CD14-positive monocyte (primary cell): ENCODE data around the gene NTRK1. TPM values are rescaled to one million over a fixed set of nuclear protein-coding genes. Genes with fewer than 3 reads are reported as not detected.
A peak's percentile ranks its signal among the peaks of the same experiment; 100 is the strongest.
"Not testable (repeated sequence)": the region's sequence is repeated elsewhere in the genome, so short reads cannot be mapped to it uniquely, and the experiment has no call there.

Source experiments
- DNase-seq, 3 donors: peaks; one replicate each; pipeline ENCODE4 v3.0.0-alpha.2; 2011 to 2022
- H2AFZ ChIP-seq: 2 replicates; pipeline ENCODE4 v1.6.0; 2012; ENCODE audit warnings: mild to moderate bottlenecking, low read depth, low read length, inconsistent platforms; ENCODE audit not compliant: insufficient read depth, poor library complexity, severe bottlenecking
- H3K27ac ChIP-seq, 2 donors: 1 replicate in 1 of 2; 2 replicates in 1 of 2; pipeline ENCODE4 v1.5.1; 2012 to 2013; ENCODE audit warnings: low read length in 2 of 2, control low read depth in 1 of 2, inconsistent platforms in 1 of 2, low read depth in 1 of 2, mild to moderate bottlenecking in 1 of 2
- H3K27me3 ChIP-seq, 2 donors: one replicate each; pipeline versions ENCODE4 v1.6.0 to v1.6.1; 2011 to 2013; ENCODE audit warnings: low read length in 2 of 2; ENCODE audit not compliant: control insufficient read depth in 2 of 2, insufficient read depth in 2 of 2
- H3K36me3 ChIP-seq, 2 donors: replicated peaks in 1 of 2; 1 replicate in 1 of 2; 2 replicates in 1 of 2; pipeline versions ENCODE4 v1.5.1 to v1.6.1; 2012 to 2013; ENCODE audit warnings: low read length in 2 of 2, control low read depth in 1 of 2, inconsistent platforms in 1 of 2, mild to moderate bottlenecking in 1 of 2; ENCODE audit not compliant: insufficient read depth in 2 of 2, control insufficient read depth in 1 of 2
- H3K4me1 ChIP-seq, 2 donors: 1 replicate in 1 of 2; 2 replicates in 1 of 2; pipeline versions ENCODE4 v1.5.1 to v1.6.1; 2012 to 2013; ENCODE audit warnings: low read length in 2 of 2, control low read depth in 1 of 2, inconsistent platforms in 1 of 2, mild to moderate bottlenecking in 1 of 2, moderate library complexity in 1 of 2; ENCODE audit not compliant: insufficient read depth in 2 of 2, control insufficient read depth in 1 of 2
- H3K4me2 ChIP-seq: replicated peaks from 2 replicates; pipeline ENCODE3; 2012; ENCODE audit warnings: low read length, moderate library complexity, mild to moderate bottlenecking; ENCODE audit not compliant: poor library complexity, severe bottlenecking; ENCODE audit errors: extremely low read depth
- H3K4me3 ChIP-seq, 3 experiments: fragments of 200-600 bp in 1 of 3; sonication (generic) in 1 of 3; replicated peaks in 1 of 3; 1 replicate in 2 of 3; 2 replicates in 1 of 3; pipeline ENCODE4 v1.5.1; 2011 to 2013; ENCODE audit warnings: low read length in 3 of 3, mild to moderate bottlenecking in 3 of 3, control low read depth in 2 of 3, low read depth in 2 of 3, inconsistent platforms in 1 of 3, moderate library complexity in 1 of 3
- H3K79me2 ChIP-seq: 2 replicates; pipeline ENCODE4 v1.6.0; 2012; ENCODE audit warnings: mild to moderate bottlenecking, control low read depth, inconsistent platforms, low read length, moderate library complexity; ENCODE audit not compliant: insufficient read depth
- H3K9ac ChIP-seq: 2 replicates; pipeline ENCODE4 v1.6.0; 2017; ENCODE audit warnings: low read length, mild to moderate bottlenecking; ENCODE audit not compliant: insufficient read depth, poor library complexity, severe bottlenecking
- H3K9me3 ChIP-seq, 2 donors: replicated peaks in 1 of 2; 1 replicate in 1 of 2; 2 replicates in 1 of 2; pipeline versions ENCODE4 v1.5.1 to v1.6.1; 2012 to 2013; ENCODE audit warnings: low read length in 2 of 2, control low read depth in 1 of 2; ENCODE audit not compliant: control insufficient read depth in 1 of 2, insufficient read depth in 1 of 2
- H4K20me1 ChIP-seq: 2 replicates; pipeline ENCODE4 v1.6.0; 2012; ENCODE audit warnings: mild to moderate bottlenecking, low read length, control low read depth, moderate library complexity; ENCODE audit not compliant: insufficient read depth
- H3K27ac Mint-ChIP-seq, 7 donors: one replicate each; pipeline ENCODE4 v1.8.0; 2020; ENCODE audit warnings: mild to moderate bottlenecking in 7 of 7, mixed read lengths in 7 of 7, moderate library complexity in 6 of 7, inconsistent platforms in 2 of 7
- H3K27me3 Mint-ChIP-seq, 3 donors: one replicate each; pipeline ENCODE4 v1.8.0; 2021 to 2022; ENCODE audit warnings: low read depth in 3 of 3, mild to moderate bottlenecking in 3 of 3, mixed read lengths in 3 of 3, moderate library complexity in 3 of 3, inconsistent platforms in 1 of 3
- H3K36me3 Mint-ChIP-seq, 2 donors: one replicate each; pipeline ENCODE4 v1.8.0; 2020; ENCODE audit warnings: mixed read lengths in 2 of 2, inconsistent platforms in 1 of 2, mild to moderate bottlenecking in 1 of 2
- H3K4me1 Mint-ChIP-seq: one replicate; pipeline ENCODE4 v1.8.0; 2020; ENCODE audit warnings: mild to moderate bottlenecking, mixed read lengths
- H3K4me3 Mint-ChIP-seq, 2 donors: one replicate each; pipeline ENCODE4 v1.8.0; 2020; ENCODE audit warnings: mild to moderate bottlenecking in 2 of 2, mixed read lengths in 2 of 2, moderate library complexity in 1 of 2
- H3K9me3 Mint-ChIP-seq, 7 donors: one replicate each; pipeline ENCODE4 v1.8.0; 2020 to 2022; ENCODE audit warnings: mixed read lengths in 7 of 7, mild to moderate bottlenecking in 6 of 7, moderate library complexity in 6 of 7, inconsistent platforms in 2 of 7
- WGBS: methylation state at CpG from one replicate; pipeline ENCODE4 v1.1.5; 2013; ENCODE audit warnings: missing lambda C conversion rate; ENCODE audit not compliant: insufficient coverage; 5-methylcytosine and 5-hydroxymethylcytosine counted together
- intact Hi-C, 2 donors: fragments of 100-400 bp; cut with micrococcal nuclease; formaldehyde crosslinking; loops; one replicate each; pipeline versions ENCODE4 v1.15.0 to v1.15.1; 2023
- polyA plus RNA-seq, 3 donors: library from polyadenylated mRNA; depleted of rRNA in 1 of 3; unstranded in 2 of 3; stranded (reverse) in 1 of 3; fragments of 300-500 nt in 2 of 3; fragments of >200 nt in 1 of 3; fragmentation: Illumina TruSeq in 2 of 3; gene quantifications; 1 replicate in 2 of 3; 2 replicates in 1 of 3; pipeline ENCODE4 v1.2.3, GENCODE V29; 2012 to 2021
- TF ChIP-seq, protein P1 (sequence below): fragments of 200-600 bp; IDR thresholded peaks from one replicate; pipeline ENCODE4 v1.8.0; 2022; ENCODE audit warnings: antibody characterized with exemption, mild to moderate bottlenecking

NTRK1 gene
- polyA plus RNA-seq, 3 donors = 0.03 TPM; not detected in 2

DNA sequence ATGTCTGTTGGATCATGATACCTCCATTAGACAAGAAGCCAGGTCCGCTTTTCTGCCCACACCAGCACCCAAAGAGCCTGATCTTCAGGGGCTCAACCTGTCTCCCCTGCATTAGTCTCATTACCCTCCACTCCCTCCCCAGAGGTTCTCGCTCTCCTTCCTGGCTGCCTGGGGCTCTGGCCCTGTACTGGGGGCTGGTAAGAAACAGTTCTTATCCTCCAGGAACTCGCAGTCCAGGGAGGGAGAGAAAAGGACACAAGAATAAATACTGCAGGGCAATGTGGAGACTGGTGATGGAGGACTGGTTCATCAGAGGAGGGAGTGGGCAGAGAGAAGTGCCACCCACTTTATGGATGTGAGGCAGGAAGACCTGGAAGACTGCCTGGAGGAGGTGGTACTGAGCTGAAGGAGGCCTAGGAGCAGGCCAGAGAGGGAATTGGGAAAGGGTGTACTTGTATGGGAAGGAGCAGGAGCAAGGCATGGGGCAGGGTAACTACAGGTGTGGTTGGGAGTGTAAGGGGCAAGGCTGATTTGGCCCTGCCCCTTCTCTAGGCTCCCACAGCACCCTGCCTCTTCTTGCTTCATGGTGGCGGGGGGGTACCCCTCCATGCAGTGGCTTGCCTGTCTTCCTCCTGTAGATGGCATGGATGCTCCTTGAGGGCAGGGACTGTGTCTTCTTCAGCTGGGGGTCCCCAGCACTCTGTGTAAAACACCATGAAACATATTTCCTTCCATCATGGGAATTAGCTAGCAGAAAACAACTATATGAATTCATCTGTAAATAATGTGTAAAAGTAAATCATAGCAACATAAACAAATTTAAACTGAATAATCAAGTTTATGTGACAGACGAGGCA lies 64.7 kb downstream of the NTRK1 start:
- 92% methylated on average over 3 of the region's 5 CpGs for WGBS
- no peak overlapping the region for H3K4me3 ChIP-seq
- no peak for DNase-seq
- no peak overlapping the region for H3K27ac ChIP-seq
- H2AFZ ChIP-seq = no peak overlapping the region
- H3K27me3 Mint-ChIP-seq = peaks cover 92 to 99% (median 94%) of the 10 kb centered on the region in 3 donors
- peak overlapping the region in 1 of 2 donors; percentile 87 for H3K4me3 Mint-ChIP-seq
- no peaks in the 10 kb centered on the region for H3K79me2 ChIP-seq
- H3K4me1 ChIP-seq = peaks cover 18 to 26% of the 10 kb centered on the region in 2 donors
- peaks cover 32% of the 10 kb centered on the region for H3K4me1 Mint-ChIP-seq
- peaks cover 6 to 37% (median 22%) of the 10 kb centered on the region in 7 donors for H3K9me3 Mint-ChIP-seq
- H3K4me2 ChIP-seq = no peak overlapping the region
- H3K27ac Mint-ChIP-seq = no peak overlapping the region
- H3K9me3 ChIP-seq = peaks cover 6 to 46% of the 10 kb centered on the region in 2 donors
- H3K9ac ChIP-seq = no peak overlapping the region
- no peaks in the 10 kb centered on the region for H3K36me3 ChIP-seq
- intact Hi-C loops = loop anchor here (5.0 kb wide), 1 partner anchor 33 kb away; the partner anchor contains the start of gene PEAR1 (in 2 of the 2)
- H4K20me1 ChIP-seq = no peaks in the 10 kb centered on the region
- TF ChIP-seq, protein P1, sequence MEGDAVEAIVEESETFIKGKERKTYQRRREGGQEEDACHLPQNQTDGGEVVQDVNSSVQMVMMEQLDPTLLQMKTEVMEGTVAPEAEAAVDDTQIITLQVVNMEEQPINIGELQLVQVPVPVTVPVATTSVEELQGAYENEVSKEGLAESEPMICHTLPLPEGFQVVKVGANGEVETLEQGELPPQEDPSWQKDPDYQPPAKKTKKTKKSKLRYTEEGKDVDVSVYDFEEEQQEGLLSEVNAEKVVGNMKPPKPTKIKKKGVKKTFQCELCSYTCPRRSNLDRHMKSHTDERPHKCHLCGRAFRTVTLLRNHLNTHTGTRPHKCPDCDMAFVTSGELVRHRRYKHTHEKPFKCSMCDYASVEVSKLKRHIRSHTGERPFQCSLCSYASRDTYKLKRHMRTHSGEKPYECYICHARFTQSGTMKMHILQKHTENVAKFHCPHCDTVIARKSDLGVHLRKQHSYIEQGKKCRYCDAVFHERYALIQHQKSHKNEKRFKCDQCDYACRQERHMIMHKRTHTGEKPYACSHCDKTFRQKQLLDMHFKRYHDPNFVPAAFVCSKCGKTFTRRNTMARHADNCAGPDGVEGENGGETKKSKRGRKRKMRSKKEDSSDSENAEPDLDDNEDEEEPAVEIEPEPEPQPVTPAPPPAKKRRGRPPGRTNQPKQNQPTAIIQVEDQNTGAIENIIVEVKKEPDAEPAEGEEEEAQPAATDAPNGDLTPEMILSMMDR = no peak
- H3K36me3 Mint-ChIP-seq = peaks cover 3 to 23% of the 10 kb centered on the region in 2 donors
- H3K27me3 ChIP-seq = peaks cover 64 to 87% of the 10 kb centered on the region in 2 donors

DNA sequence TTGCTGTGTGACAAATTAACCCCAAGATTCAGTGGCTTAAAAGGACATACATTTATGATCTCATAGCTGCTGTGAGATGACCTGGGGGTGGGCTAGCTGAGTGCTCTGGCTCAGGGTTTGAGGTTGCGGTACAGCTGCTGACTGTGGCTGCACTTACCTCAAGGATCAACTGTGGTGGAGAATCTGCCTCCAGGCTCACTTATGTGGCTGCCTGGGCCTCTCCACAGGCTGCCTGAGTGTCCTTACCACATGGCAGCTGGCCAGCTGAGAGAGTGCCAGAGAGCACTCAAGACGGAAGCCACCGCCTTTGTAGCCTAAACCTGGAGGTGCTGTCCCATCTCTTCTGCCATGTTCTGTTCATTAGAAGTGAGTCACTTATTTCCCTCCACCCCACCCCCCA lies 65.5 kb downstream of the NTRK1 start:
- WGBS = 0% methylated on average over 2 of the region's 3 CpGs
- no peak overlapping the region for H3K9ac ChIP-seq
- H3K27ac Mint-ChIP-seq = no peak overlapping the region
- H3K9me3 ChIP-seq = peaks cover 6 to 40% of the 10 kb centered on the region in 2 donors
- peaks cover 3 to 21% of the 10 kb centered on the region in 2 donors for H3K36me3 Mint-ChIP-seq
- peaks cover 87 to 93% (median 90%) of the 10 kb centered on the region in 3 donors for H3K27me3 Mint-ChIP-seq
- no peak overlapping the region for H2AFZ ChIP-seq
- H3K4me2 ChIP-seq = no peak overlapping the region
- no peaks in the 10 kb centered on the region for H3K79me2 ChIP-seq
- intact Hi-C loops = loop anchor here (5.0 kb wide), 1 partner anchor 34 kb away; the partner anchor contains the start of gene PEAR1 (in 2 of the 2)
- no peak overlapping the region for H3K4me3 ChIP-seq
- H3K27ac ChIP-seq = no peak overlapping the region
- TF ChIP-seq, protein P1 = no peak
- no peaks in the 10 kb centered on the region for H3K36me3 ChIP-seq
- H4K20me1 ChIP-seq = no peaks in the 10 kb centered on the region
- peaks cover 33% of the 10 kb centered on the region for H3K4me1 Mint-ChIP-seq
- peaks cover 6 to 34% (median 22%) of the 10 kb centered on the region in 7 donors for H3K9me3 Mint-ChIP-seq
- peak; percentile 10 to 44 (median 11) for DNase-seq
- peak overlapping the region in 1 of 2 donors; percentile 87 for H3K4me3 Mint-ChIP-seq
- H3K4me1 ChIP-seq = peaks cover 22 to 29% of the 10 kb centered on the region in 2 donors
- peaks cover 57 to 80% of the 10 kb centered on the region in 2 donors for H3K27me3 ChIP-seq

DNA sequence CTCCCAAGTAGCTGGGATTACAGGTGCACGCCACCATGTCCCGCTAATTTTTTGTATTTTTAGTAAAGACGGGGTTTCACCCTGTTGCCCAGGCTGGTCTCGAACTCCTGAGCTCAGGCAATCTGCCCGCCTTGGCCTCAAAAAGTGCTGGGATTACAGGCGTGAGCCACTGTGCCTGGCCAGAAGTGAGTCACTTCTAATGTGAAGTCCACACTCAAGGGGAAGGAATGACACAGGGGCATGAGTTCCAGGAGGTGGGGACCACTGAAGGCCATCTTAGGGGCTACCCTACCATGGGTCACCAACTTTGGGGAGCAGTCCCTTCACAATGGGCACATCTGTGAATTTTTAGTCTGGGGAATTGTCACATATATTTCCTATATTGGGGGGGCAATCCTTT lies 66.0 kb downstream of the NTRK1 start:
- Mint-ChIP-seq H3K36me3 (peaks cover 3 to 20% of the 10 kb centered on the region in 2 donors), H3K27me3 (peaks cover 82 to 87% (median 85%) of the 10 kb centered on the region in 3 donors), H3K4me3 (peak overlapping the region in 1 of 2 donors; percentile 87), H3K4me1 (peaks cover 38% of the 10 kb centered on the region), H3K9me3 (peaks cover 6 to 37% (median 22%) of the 10 kb centered on the region in 7 donors)
- not testable (repeated sequence) for H3K36me3 ChIP-seq, H3K79me2 ChIP-seq, H3K27ac ChIP-seq, H3K4me3 ChIP-seq, H2AFZ ChIP-seq, DNase-seq, H3K9ac ChIP-seq, H4K20me1 ChIP-seq, H3K27ac Mint-ChIP-seq, H3K4me2 ChIP-seq
- Histone ChIP-seq H3K9me3 (peaks cover 6 to 34% of the 10 kb centered on the region in 2 donors), H3K27me3 (peaks cover 52 to 74% of the 10 kb centered on the region in 2 donors), H3K4me1 (peaks cover 27 to 34% of the 10 kb centered on the region in 2 donors)
- intact Hi-C loops = loop anchor here (5.0 kb wide), 1 partner anchor 34 kb away; the partner anchor contains the start of gene PEAR1 (in 2 of the 2)
- 83% methylated on average over 4 of the region's 6 CpGs for WGBS
